Measurements from ENCODE around the gene KLF9. TPM values are rescaled to one million over a fixed set of nuclear protein-coding genes. Genes with fewer than 3 reads are reported as not detected.

The KLF9 gene
- total RNA-seq, 1 donor from 2014 or later = 2.6 TPM

DNA sequence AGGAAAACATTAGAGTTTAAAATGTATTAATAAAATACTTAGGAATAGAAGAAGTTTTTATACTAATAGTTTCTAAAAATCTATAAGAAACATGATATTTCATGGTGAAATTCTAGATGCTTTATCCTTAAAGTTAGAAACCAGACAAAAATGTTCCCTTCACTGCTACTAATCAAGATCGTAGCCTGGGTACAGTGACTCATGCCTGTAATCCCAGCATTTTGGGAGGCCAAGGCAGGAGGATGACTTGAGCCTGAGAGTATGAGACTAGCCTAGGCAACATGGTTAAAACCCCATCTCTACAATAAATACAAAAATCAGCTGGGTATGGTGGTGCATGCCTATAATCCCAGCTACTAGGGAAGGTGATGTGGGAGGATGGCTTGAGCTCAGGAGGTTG is 30.4 kb upstream of the KLF9 start:
- Histone ChIP-seq H3K27ac (ENCODE audit: low read depth, low read length) (no peak overlapping the region), H3K9me3 (ENCODE audit: control insufficient read depth in 3 of 3, low read length in 3 of 3) (no peaks in the 10 kb centered on the region), H3K4me1 (ENCODE audit: control insufficient read depth in 3 of 3, insufficient read depth in 3 of 3, low read length in 3 of 3) (no peaks in the 10 kb centered on the region), H3K9ac (ENCODE audit: low read depth in 1 of 3, low read length in 3 of 3) (no peak overlapping the region), H3K36me3 (ENCODE audit: control insufficient read depth in 3 of 3, insufficient read depth in 3 of 3, low read length in 3 of 3) (no peaks in the 10 kb centered on the region), H3K4me3 (ENCODE audit: low read length in 3 of 3) (no peak overlapping the region), H3K27me3 (ENCODE audit: control insufficient read depth in 3 of 3, insufficient read depth in 3 of 3, low read length in 3 of 3) (no peaks in the 10 kb centered on the region)

DNA sequence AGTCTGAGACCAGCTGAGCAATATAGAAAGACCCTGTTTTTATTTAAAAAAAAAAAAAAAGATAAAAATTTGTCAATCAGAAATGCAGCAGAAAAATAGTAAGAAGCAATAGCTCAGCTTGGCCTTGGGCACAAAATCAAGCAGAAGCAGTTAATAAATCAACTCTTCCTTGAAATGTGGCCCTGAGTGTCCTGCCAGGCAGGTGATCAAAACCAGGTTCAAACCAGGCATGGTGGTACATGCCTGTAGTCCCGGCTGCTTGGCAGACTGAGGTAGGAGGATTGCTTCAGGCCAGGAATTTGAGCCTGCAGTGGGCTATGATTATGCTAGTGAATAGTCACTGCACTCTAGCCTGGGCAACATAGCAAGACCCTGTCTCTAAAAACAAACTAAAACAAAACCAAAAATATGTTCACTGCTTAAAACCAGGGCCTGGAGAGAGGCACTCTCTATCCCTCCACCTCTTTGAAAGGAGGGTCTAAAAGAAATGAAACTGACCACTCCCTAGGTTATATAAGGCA is 27.9 kb upstream of the KLF9 start:
- Histone ChIP-seq H3K27me3 (ENCODE audit: control insufficient read depth in 3 of 3, insufficient read depth in 3 of 3, low read length in 3 of 3) (no peaks in the 10 kb centered on the region), H3K9me3 (ENCODE audit: control insufficient read depth in 3 of 3, low read length in 3 of 3) (no peaks in the 10 kb centered on the region), H3K4me3 (ENCODE audit: low read length in 3 of 3) (no peak overlapping the region), H3K4me1 (ENCODE audit: control insufficient read depth in 3 of 3, insufficient read depth in 3 of 3, low read length in 3 of 3) (peaks cover 0 to 4% (median 2%) of the 10 kb centered on the region in 3 donors), H3K9ac (ENCODE audit: low read depth in 1 of 3, low read length in 3 of 3) (no peak overlapping the region), H3K36me3 (ENCODE audit: control insufficient read depth in 3 of 3, insufficient read depth in 3 of 3, low read length in 3 of 3) (no peaks in the 10 kb centered on the region), H3K27ac (ENCODE audit: low read depth, low read length) (no peak overlapping the region)

DNA sequence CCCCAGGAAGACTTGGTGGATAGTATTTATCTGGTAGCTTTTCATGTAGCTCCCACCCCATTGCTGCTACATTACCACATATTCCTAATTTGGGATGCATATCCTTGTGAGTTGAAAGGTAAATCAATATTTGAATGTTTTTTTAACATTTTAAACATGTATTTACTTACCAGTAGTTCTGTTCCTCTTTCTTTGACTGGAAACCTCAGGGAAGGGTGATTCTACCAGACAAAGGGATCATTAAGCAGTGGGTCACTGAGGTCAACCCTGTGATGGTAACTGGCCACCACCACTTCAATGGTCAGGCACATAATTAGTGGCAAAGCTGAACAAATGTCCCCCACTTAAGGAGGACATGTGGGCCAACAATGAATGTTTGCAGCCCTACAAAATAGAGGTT is 27.2 kb upstream of the KLF9 start:
- H3K36me3 ChIP-seq (ENCODE audit: control insufficient read depth in 3 of 3, insufficient read depth in 3 of 3, low read length in 3 of 3) = no peaks in the 10 kb centered on the region
- peaks cover 0 to 6% (median 2%) of the 10 kb centered on the region in 3 donors for H3K4me1 ChIP-seq (ENCODE audit: control insufficient read depth in 3 of 3, insufficient read depth in 3 of 3, low read length in 3 of 3)
- no peak overlapping the region for H3K27ac ChIP-seq (ENCODE audit: low read depth, low read length)
- H3K9me3 ChIP-seq (ENCODE audit: control insufficient read depth in 3 of 3, low read length in 3 of 3) = no peaks in the 10 kb centered on the region
- H3K4me3 ChIP-seq (ENCODE audit: low read length in 3 of 3) = no peak overlapping the region
- no peak overlapping the region for H3K9ac ChIP-seq (ENCODE audit: low read depth in 1 of 3, low read length in 3 of 3)
- no peaks in the 10 kb centered on the region for H3K27me3 ChIP-seq (ENCODE audit: control insufficient read depth in 3 of 3, insufficient read depth in 3 of 3, low read length in 3 of 3)

DNA sequence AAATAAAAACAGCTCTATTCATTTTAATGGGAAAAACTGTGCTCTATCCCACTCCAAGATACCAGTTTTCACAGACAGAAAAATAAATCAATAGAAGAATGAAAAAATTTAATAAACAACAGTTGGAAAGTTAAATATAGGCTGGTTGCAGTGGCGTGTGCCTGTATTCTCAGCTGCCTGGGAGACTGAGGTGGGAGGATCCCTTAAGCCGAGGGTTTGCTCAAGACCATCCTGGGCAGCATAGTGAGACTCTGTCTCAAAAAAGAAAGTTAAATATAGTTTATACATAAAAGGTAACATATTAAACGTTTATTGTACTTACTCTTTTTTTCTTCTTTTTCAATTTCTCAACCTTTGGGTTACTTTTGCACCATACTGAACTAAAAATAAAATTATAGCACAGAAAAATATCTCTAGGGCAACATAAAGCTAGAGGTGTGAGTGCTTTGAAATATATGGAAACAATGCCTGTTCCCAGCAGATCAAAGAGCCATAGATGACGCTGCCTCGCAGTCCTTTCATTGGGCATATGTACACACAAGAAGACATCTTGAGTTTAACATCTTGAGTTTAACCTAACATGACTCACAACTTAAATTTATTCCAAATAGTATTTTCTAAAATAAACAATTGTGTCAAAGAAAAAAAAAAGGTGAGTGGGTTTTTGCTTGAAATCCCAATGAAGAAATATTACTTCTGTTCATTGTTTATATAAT is 25.7 kb upstream of the KLF9 start:
- Histone ChIP-seq H3K4me3 (ENCODE audit: low read length in 3 of 3) (no peak overlapping the region), H3K9ac (ENCODE audit: low read depth in 1 of 3, low read length in 3 of 3) (no peak overlapping the region), H3K36me3 (ENCODE audit: control insufficient read depth in 3 of 3, insufficient read depth in 3 of 3, low read length in 3 of 3) (no peaks in the 10 kb centered on the region), H3K4me1 (ENCODE audit: control insufficient read depth in 3 of 3, insufficient read depth in 3 of 3, low read length in 3 of 3) (peaks cover 2 to 6% (median 2%) of the 10 kb centered on the region in 3 donors), H3K27ac (ENCODE audit: low read depth, low read length) (no peak overlapping the region), H3K27me3 (ENCODE audit: control insufficient read depth in 3 of 3, insufficient read depth in 3 of 3, low read length in 3 of 3) (no peaks in the 10 kb centered on the region), H3K9me3 (ENCODE audit: control insufficient read depth in 3 of 3, low read length in 3 of 3) (no peaks in the 10 kb centered on the region)

DNA sequence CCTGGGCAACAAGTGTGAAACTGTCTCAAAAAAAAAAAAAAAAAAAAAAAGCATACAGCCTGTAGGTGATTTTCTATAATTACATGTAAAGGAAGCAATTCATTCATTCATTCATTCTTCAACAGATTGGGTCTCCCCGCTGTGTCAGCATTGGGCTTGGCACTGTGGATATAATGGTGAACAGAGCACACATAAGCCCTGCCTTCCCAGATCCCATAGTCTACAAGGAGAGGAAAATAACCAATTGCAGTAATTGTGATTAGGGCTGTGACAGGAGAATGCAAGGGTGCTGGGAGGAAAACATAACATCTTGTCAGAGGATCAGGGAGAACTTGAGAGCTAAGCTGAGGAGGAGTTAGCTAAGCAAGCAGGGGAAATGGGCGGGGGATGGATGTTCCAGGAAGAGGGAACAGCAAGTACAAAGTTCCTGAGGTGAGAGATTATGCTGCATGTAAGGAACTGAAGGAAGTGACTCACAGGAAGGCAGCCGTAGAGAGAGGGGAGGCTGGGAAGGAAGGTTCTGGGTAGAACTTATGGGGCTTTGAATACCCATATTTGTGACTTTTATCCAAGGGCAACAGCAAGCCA is 24.0 kb upstream of the KLF9 start:
- no peaks in the 10 kb centered on the region for H3K9me3 ChIP-seq (ENCODE audit: control insufficient read depth in 3 of 3, low read length in 3 of 3)
- H3K27ac ChIP-seq (ENCODE audit: low read depth, low read length) = peak overlapping the region; percentile 16
- no peak overlapping the region for H3K4me3 ChIP-seq (ENCODE audit: low read length in 3 of 3)
- no peaks in the 10 kb centered on the region for H3K27me3 ChIP-seq (ENCODE audit: control insufficient read depth in 3 of 3, insufficient read depth in 3 of 3, low read length in 3 of 3)
- no peaks in the 10 kb centered on the region for H3K36me3 ChIP-seq (ENCODE audit: control insufficient read depth in 3 of 3, insufficient read depth in 3 of 3, low read length in 3 of 3)
- H3K4me1 ChIP-seq (ENCODE audit: control insufficient read depth in 3 of 3, insufficient read depth in 3 of 3, low read length in 3 of 3) = peaks cover 2 to 6% (median 2%) of the 10 kb centered on the region in 3 donors
- no peak overlapping the region for H3K9ac ChIP-seq (ENCODE audit: low read depth in 1 of 3, low read length in 3 of 3)

DNA sequence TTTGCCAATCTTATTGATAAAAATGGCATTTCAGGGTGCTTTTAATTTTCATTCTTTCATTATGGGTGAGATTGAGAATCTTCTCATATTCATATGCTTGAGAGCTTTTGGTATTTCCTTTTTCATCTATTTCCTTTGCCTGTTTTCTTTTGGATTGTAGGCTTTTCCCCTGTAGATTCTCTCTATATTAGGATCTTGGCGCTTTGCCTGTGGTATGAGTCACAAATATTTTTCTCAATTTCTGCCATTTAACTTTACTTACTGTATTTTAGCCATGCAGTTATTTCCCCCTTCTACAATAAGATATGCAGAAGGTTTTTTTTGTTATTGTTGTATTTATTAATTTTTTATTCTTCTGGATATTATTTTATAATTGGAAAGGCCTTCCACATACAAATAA is 21.5 kb upstream of the KLF9 start:
- Histone ChIP-seq H3K9ac (ENCODE audit: low read depth in 1 of 3, low read length in 3 of 3) (no peak overlapping the region), H3K4me1 (ENCODE audit: control insufficient read depth in 3 of 3, insufficient read depth in 3 of 3, low read length in 3 of 3) (peaks cover 2 to 6% (median 2%) of the 10 kb centered on the region in 3 donors), H3K27ac (ENCODE audit: low read depth, low read length) (no peak overlapping the region), H3K27me3 (ENCODE audit: control insufficient read depth in 3 of 3, insufficient read depth in 3 of 3, low read length in 3 of 3) (no peaks in the 10 kb centered on the region), H3K4me3 (ENCODE audit: low read length in 3 of 3) (no peak overlapping the region), H3K36me3 (ENCODE audit: control insufficient read depth in 3 of 3, insufficient read depth in 3 of 3, low read length in 3 of 3) (no peaks in the 10 kb centered on the region), H3K9me3 (ENCODE audit: control insufficient read depth in 3 of 3, low read length in 3 of 3) (no peaks in the 10 kb centered on the region)

DNA sequence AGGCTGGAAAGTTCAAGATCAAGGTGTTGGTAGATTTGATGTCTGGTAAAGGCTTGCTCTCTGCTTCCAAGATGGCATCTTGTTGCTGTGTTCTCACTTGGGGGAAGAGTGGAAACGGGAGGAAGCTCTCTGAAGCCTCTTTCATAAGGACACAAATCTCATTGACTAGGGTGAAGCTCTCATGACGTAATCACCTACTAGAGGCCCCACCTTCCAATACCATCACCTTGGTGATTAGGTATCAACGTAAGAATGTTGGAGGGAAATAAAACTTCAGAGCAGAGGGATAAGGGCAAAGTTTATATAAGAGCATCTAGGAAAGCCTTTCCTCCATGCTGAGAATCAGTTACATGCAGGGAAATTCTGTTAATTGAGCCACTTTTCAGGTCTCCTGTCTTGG is 15.4 kb upstream of the KLF9 start:
- Histone ChIP-seq H3K9me3 (ENCODE audit: control insufficient read depth in 3 of 3, low read length in 3 of 3) (no peaks in the 10 kb centered on the region), H3K27me3 (ENCODE audit: control insufficient read depth in 3 of 3, insufficient read depth in 3 of 3, low read length in 3 of 3) (no peaks in the 10 kb centered on the region), H3K4me1 (ENCODE audit: control insufficient read depth in 3 of 3, insufficient read depth in 3 of 3, low read length in 3 of 3) (peaks cover 0 to 6% (median 0%) of the 10 kb centered on the region in 3 donors), H3K36me3 (ENCODE audit: control insufficient read depth in 3 of 3, insufficient read depth in 3 of 3, low read length in 3 of 3) (no peaks in the 10 kb centered on the region), H3K27ac (ENCODE audit: low read depth, low read length) (no peak overlapping the region), H3K9ac (ENCODE audit: low read depth in 1 of 3, low read length in 3 of 3) (no peak overlapping the region), H3K4me3 (ENCODE audit: low read length in 3 of 3) (no peak overlapping the region)

DNA sequence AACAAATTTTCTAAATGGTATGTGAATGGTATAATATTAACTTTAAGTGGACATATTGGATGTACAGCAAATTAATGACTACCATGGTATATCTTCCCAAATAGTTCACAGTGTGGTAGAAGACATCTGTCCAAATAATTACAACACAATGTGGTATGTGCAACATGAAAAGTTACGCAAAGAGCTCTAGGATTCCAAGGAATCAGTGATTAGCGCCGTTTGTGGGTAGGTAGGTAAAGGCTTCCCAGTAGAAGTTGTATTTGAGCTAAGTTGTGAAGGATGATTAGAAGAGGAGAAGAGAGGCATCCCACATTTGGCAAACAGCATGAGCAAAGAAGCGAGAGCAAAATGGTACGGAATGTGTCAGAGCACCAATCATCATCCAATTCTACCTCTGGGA is 14.3 kb upstream of the KLF9 start:
- Histone ChIP-seq H3K4me3 (ENCODE audit: low read length in 3 of 3) (no peak overlapping the region), H3K36me3 (ENCODE audit: control insufficient read depth in 3 of 3, insufficient read depth in 3 of 3, low read length in 3 of 3) (no peaks in the 10 kb centered on the region), H3K27me3 (ENCODE audit: control insufficient read depth in 3 of 3, insufficient read depth in 3 of 3, low read length in 3 of 3) (no peaks in the 10 kb centered on the region), H3K9me3 (ENCODE audit: control insufficient read depth in 3 of 3, low read length in 3 of 3) (no peaks in the 10 kb centered on the region), H3K27ac (ENCODE audit: low read depth, low read length) (no peak overlapping the region), H3K9ac (ENCODE audit: low read depth in 1 of 3, low read length in 3 of 3) (no peak overlapping the region), H3K4me1 (ENCODE audit: control insufficient read depth in 3 of 3, insufficient read depth in 3 of 3, low read length in 3 of 3) (peaks cover 3 to 14% (median 3%) of the 10 kb centered on the region in 3 donors)

DNA sequence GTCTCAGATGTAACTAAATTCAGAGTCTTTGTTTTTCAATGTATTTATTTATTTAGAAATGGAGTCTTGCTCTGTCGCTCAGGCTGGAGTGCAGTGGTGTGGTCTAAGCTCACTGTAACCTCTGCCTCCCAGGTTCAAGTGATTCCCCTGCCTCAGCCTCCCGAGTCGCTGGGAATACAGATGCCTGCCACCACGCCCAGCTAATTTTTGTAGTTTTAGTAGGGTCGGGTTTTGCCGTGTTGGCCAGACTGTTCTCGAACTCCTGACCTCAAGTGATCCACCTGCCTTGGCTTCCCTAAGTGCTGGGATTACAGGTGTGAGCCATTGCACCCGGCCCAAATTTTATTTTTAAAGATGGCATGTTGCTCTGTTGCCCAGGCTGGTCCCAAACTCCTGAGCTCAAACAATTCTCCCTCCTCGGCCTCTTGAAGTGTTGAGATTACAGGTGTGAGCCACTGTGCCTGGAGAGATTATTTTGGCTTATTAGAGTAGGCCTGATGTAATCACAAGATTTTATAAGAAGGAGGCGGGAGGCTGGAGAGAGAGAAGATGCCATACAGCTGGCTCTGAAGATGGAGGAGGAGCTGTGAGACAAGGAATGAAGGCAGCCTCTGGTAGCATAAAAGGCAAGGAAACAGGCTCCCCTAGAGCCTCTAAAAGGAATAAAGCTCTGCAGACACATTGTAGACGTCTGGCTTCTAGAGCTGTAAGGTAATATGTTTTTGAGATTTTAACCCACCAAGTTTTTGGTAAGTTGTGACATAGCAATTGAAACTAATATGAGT is 12.9 kb upstream of the KLF9 start:
- no peaks in the 10 kb centered on the region for H3K36me3 ChIP-seq (ENCODE audit: control insufficient read depth in 3 of 3, insufficient read depth in 3 of 3, low read length in 3 of 3)
- no peaks in the 10 kb centered on the region for H3K27me3 ChIP-seq (ENCODE audit: control insufficient read depth in 3 of 3, insufficient read depth in 3 of 3, low read length in 3 of 3)
- H3K27ac ChIP-seq (ENCODE audit: low read depth, low read length) = no peak overlapping the region
- no peaks in the 10 kb centered on the region for H3K9me3 ChIP-seq (ENCODE audit: control insufficient read depth in 3 of 3, low read length in 3 of 3)
- H3K4me3 ChIP-seq (ENCODE audit: low read length in 3 of 3) = no peak overlapping the region
- no peak overlapping the region for H3K9ac ChIP-seq (ENCODE audit: low read depth in 1 of 3, low read length in 3 of 3)
- H3K4me1 ChIP-seq (ENCODE audit: control insufficient read depth in 3 of 3, insufficient read depth in 3 of 3, low read length in 3 of 3) = peaks cover 11 to 27% (median 15%) of the 10 kb centered on the region in 3 donors

DNA sequence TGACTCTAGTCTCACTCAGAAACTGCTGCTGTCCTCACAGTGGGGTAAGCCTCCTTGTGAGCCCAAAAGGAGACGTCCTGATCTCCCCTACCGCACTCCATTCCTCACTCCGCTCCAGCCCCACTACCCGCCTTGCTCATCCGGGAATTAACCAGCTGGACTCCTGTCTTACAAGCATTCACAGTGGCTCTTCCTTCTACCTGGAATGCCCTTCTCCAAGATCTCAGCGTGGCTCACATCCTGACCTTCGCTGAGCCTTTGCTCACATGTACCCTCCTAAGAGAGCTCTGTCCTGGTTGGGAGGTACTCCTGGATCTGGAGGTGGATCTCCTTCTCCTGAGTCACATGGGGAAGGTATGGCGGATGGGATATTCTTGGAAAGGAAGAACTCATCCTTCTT is 10.7 kb upstream of the KLF9 start:
- no peak overlapping the region for H3K9ac ChIP-seq (ENCODE audit: low read depth in 1 of 3, low read length in 3 of 3)
- no peaks in the 10 kb centered on the region for H3K36me3 ChIP-seq (ENCODE audit: control insufficient read depth in 3 of 3, insufficient read depth in 3 of 3, low read length in 3 of 3)
- no peaks in the 10 kb centered on the region for H3K27me3 ChIP-seq (ENCODE audit: control insufficient read depth in 3 of 3, insufficient read depth in 3 of 3, low read length in 3 of 3)
- peaks cover 29 to 42% (median 30%) of the 10 kb centered on the region in 3 donors for H3K4me1 ChIP-seq (ENCODE audit: control insufficient read depth in 3 of 3, insufficient read depth in 3 of 3, low read length in 3 of 3)
- H3K9me3 ChIP-seq (ENCODE audit: control insufficient read depth in 3 of 3, low read length in 3 of 3) = no peaks in the 10 kb centered on the region
- no peak overlapping the region for H3K4me3 ChIP-seq (ENCODE audit: low read length in 3 of 3)
- H3K27ac ChIP-seq (ENCODE audit: low read depth, low read length) = no peak overlapping the region
